ENCODE results near the gene HDAC9.

Gene HDAC9

GRCh38 chr7:18684916-18685315, 189.4 kb downstream of the HDAC9 start:
- Histone ChIP-seq H3K4me3 (ENCODE audit: insufficient read length, low read depth) (no peak overlapping the region), H3K9me3 (ENCODE audit: insufficient read depth, low read length) (no peaks in the 10 kb centered on the region), H3K27me3 (ENCODE audit: insufficient read depth, insufficient read length) (no peaks in the 10 kb centered on the region), H3K4me1 (ENCODE audit: insufficient read depth, insufficient read length) (no peaks in the 10 kb centered on the region), H3K9ac (ENCODE audit: insufficient read length, low read depth) (no peak overlapping the region), H3K36me3 (ENCODE audit: insufficient read depth, insufficient read length, low read length) (no peaks in the 10 kb centered on the region)
- no peak for DNase-seq (ENCODE audit: low read depth, low spot score)
- TF ChIP-seq YY1 (IDR thresholded peaks at IDR 0.05; ENCODE audit: insufficient read depth, insufficient read length) (no peak), ZNF274 (IDR thresholded peaks at IDR 0.05; ENCODE audit: low read depth, low read length) (no peak), SUZ12 (IDR thresholded peaks at IDR 0.05; ENCODE audit: extremely low read depth, insufficient read depth, insufficient read length) (no peak)

GRCh38 chr7:18685971-18686370, 190.4 kb downstream of the HDAC9 start:
- Histone ChIP-seq H3K9ac (ENCODE audit: insufficient read length, low read depth) (no peak overlapping the region), H3K36me3 (ENCODE audit: insufficient read depth, insufficient read length, low read length) (no peaks in the 10 kb centered on the region), H3K9me3 (ENCODE audit: insufficient read depth, low read length) (no peaks in the 10 kb centered on the region), H3K27me3 (ENCODE audit: insufficient read depth, insufficient read length) (no peaks in the 10 kb centered on the region), H3K4me3 (ENCODE audit: insufficient read length, low read depth) (no peak overlapping the region), H3K4me1 (ENCODE audit: insufficient read depth, insufficient read length) (no peaks in the 10 kb centered on the region)
- DNase-seq (ENCODE audit: low read depth, low spot score), result no peak
- no peak for TF ChIP-seq ZNF274 (IDR thresholded peaks at IDR 0.05; ENCODE audit: low read depth, low read length)
- no peak for TF ChIP-seq SUZ12 (IDR thresholded peaks at IDR 0.05; ENCODE audit: extremely low read depth, insufficient read depth, insufficient read length)
- TF ChIP-seq YY1 (IDR thresholded peaks at IDR 0.05; ENCODE audit: insufficient read depth, insufficient read length), result no peak

DNA sequence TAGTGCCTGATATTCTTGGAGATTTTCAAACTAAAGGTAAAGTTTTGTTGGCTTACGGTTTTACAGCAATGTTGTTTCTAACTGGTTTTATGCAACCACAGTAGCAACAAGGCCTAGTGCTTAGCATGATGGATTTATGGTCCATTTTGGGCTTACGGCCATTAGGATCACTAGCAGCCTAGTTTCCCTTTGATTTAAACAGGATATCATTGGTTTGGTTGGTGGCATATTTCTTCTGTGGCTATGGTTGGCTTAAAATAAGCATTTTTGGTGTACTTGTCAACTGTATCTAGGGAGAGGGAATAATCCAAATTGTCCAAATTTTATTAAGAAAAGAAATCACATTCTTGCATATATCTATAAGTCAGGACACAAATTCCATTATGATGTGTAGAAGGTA, 194.0 kb downstream of the HDAC9 start:
- Histone ChIP-seq H3K9ac (ENCODE audit: insufficient read length, low read depth) (no peak overlapping the region), H3K9me3 (ENCODE audit: insufficient read depth, low read length) (no peaks in the 10 kb centered on the region), H3K27me3 (ENCODE audit: insufficient read depth, insufficient read length) (no peaks in the 10 kb centered on the region), H3K36me3 (ENCODE audit: insufficient read depth, insufficient read length, low read length) (no peaks in the 10 kb centered on the region), H3K4me3 (ENCODE audit: insufficient read length, low read depth) (no peak overlapping the region), H3K4me1 (ENCODE audit: insufficient read depth, insufficient read length) (no peaks in the 10 kb centered on the region)
- no peak for DNase-seq (ENCODE audit: low read depth, low spot score)
- no peak for TF ChIP-seq ZNF274 (IDR thresholded peaks at IDR 0.05; ENCODE audit: low read depth, low read length)
- TF ChIP-seq SUZ12 (IDR thresholded peaks at IDR 0.05; ENCODE audit: extremely low read depth, insufficient read depth, insufficient read length), result no peak
- no peak for TF ChIP-seq YY1 (IDR thresholded peaks at IDR 0.05; ENCODE audit: insufficient read depth, insufficient read length)

DNA sequence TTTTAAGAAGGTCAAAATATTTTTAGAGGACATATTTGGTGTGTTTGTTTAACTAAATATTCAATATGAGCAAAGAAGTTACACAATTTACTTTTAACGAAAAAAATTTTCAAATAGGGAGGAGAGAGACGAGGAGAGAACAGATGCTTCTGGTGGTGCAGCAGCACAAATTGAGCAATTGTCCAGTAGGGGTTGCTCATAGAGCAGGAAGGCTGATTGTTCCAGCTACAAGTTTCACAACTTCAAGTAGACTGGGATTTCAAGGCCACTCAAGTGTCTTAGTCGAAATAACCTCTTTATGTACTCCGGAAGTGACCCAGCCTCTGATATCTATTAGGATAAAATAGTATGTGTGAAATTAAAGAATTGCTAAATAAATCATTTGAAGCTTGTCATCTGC, 197.9 kb downstream of the HDAC9 start:
- H3K4me1 ChIP-seq (ENCODE audit: insufficient read depth, insufficient read length), result no peaks in the 10 kb centered on the region
- TF ChIP-seq YY1 (IDR thresholded peaks at IDR 0.05; ENCODE audit: insufficient read depth, insufficient read length) (no peak), SUZ12 (IDR thresholded peaks at IDR 0.05; ENCODE audit: extremely low read depth, insufficient read depth, insufficient read length) (no peak), ZNF274 (IDR thresholded peaks at IDR 0.05; ENCODE audit: low read depth, low read length) (no peak)
- no peak overlapping the region for H3K4me3 ChIP-seq (ENCODE audit: insufficient read length, low read depth)
- peak; percentile 30 for DNase-seq (ENCODE audit: low read depth, low spot score)
- H3K9ac ChIP-seq (ENCODE audit: insufficient read length, low read depth), result no peak overlapping the region
- no peaks in the 10 kb centered on the region for H3K9me3 ChIP-seq (ENCODE audit: insufficient read depth, low read length)
- H3K27me3 ChIP-seq (ENCODE audit: insufficient read depth, insufficient read length), result no peaks in the 10 kb centered on the region
- H3K36me3 ChIP-seq (ENCODE audit: insufficient read depth, insufficient read length, low read length), result no peaks in the 10 kb centered on the region

GRCh38 chr7:18693816-18694215, 198.3 kb downstream of the HDAC9 start:
- no peaks in the 10 kb centered on the region for H3K4me1 ChIP-seq (ENCODE audit: insufficient read depth, insufficient read length)
- no peak for DNase-seq (ENCODE audit: low read depth, low spot score)

DNA sequence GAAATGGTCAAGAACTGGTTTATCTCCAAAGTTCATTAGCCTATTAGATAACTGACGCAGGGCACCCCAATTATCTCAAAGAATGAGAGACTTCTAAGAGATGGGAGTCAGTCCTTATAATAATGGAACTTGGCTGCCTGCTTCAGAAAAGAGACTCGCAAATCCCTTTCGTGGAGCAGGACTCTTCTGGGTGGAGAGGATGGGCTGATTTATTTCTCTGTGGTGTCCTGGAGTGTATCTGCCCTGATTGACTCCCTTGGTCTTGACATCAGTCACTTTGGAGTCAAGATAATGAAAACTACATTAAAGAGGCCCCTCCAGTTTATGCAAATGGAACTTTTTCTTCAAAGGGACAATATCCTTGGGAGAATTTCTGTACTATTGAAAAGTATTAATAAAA, 198.9 kb downstream of the HDAC9 start:
- Histone ChIP-seq H3K9me3 (ENCODE audit: insufficient read depth, low read length) (no peaks in the 10 kb centered on the region), H3K27me3 (ENCODE audit: insufficient read depth, insufficient read length) (no peaks in the 10 kb centered on the region), H3K4me3 (ENCODE audit: insufficient read length, low read depth) (no peak overlapping the region), H3K4me1 (ENCODE audit: insufficient read depth, insufficient read length) (no peaks in the 10 kb centered on the region), H3K9ac (ENCODE audit: insufficient read length, low read depth) (no peak overlapping the region), H3K36me3 (ENCODE audit: insufficient read depth, insufficient read length, low read length) (no peaks in the 10 kb centered on the region)
- no peak for DNase-seq (ENCODE audit: low read depth, low spot score)
- TF ChIP-seq SUZ12 (IDR thresholded peaks at IDR 0.05; ENCODE audit: extremely low read depth, insufficient read depth, insufficient read length) (no peak), ZNF274 (IDR thresholded peaks at IDR 0.05; ENCODE audit: low read depth, low read length) (no peak), YY1 (IDR thresholded peaks at IDR 0.05; ENCODE audit: insufficient read depth, insufficient read length) (no peak)

More at GRCh38 chr7:18693816-18694215, 198.3 kb downstream of the HDAC9 start:
- H3K4me3 ChIP-seq (ENCODE audit: insufficient read length, low read depth), result no peak overlapping the region
- no peaks in the 10 kb centered on the region for H3K27me3 ChIP-seq (ENCODE audit: insufficient read depth, insufficient read length)
- H3K36me3 ChIP-seq (ENCODE audit: insufficient read depth, insufficient read length, low read length), result no peaks in the 10 kb centered on the region
- no peaks in the 10 kb centered on the region for H3K9me3 ChIP-seq (ENCODE audit: insufficient read depth, low read length)
- H3K9ac ChIP-seq (ENCODE audit: insufficient read length, low read depth), result no peak overlapping the region
- TF ChIP-seq YY1 (IDR thresholded peaks at IDR 0.05; ENCODE audit: insufficient read depth, insufficient read length), result no peak
- no peak for TF ChIP-seq ZNF274 (IDR thresholded peaks at IDR 0.05; ENCODE audit: low read depth, low read length)
- no peak for TF ChIP-seq SUZ12 (IDR thresholded peaks at IDR 0.05; ENCODE audit: extremely low read depth, insufficient read depth, insufficient read length)

- DNase-seq (ENCODE audit: low read depth, low spot score), result no peak
- H3K4me3 ChIP-seq (ENCODE audit: insufficient read length, low read depth), result no peak overlapping the region
- TF ChIP-seq ZNF274 (IDR thresholded peaks at IDR 0.05; ENCODE audit: low read depth, low read length) (no peak), YY1 (IDR thresholded peaks at IDR 0.05; ENCODE audit: insufficient read depth, insufficient read length) (no peak), SUZ12 (IDR thresholded peaks at IDR 0.05; ENCODE audit: extremely low read depth, insufficient read depth, insufficient read length) (no peak)
- H3K36me3 ChIP-seq (ENCODE audit: insufficient read depth, insufficient read length, low read length), result no peaks in the 10 kb centered on the region
- no peaks in the 10 kb centered on the region for H3K27me3 ChIP-seq (ENCODE audit: insufficient read depth, insufficient read length)
- no peaks in the 10 kb centered on the region for H3K9me3 ChIP-seq (ENCODE audit: insufficient read depth, low read length)
- H3K4me1 ChIP-seq (ENCODE audit: insufficient read depth, insufficient read length), result no peaks in the 10 kb centered on the region
- H3K9ac ChIP-seq (ENCODE audit: insufficient read length, low read depth), result no peak overlapping the region
These were observed 199.4 kb downstream of the HDAC9 start for GRCh38 chr7:18694911-18695310.
